Endothelial cell of umbilical vein (primary cell): ENCODE results near the gene SLC25A38. TPM values are rescaled to one million over a fixed set of nuclear protein-coding genes. Genes with fewer than 3 reads are reported as not detected.

ENCODE experiments used
- BruUV-seq: library from RNA; stranded (reverse); fragments of 400-500 nt; replicated peaks from 2 replicates; lab custom pipeline; 2021; lab: Mats Ljungman, UMichigan
- CTCF ChIA-PET: fragments of 300-600, 350-600 bp; sonication (Branson Sonifier 250); formaldehyde crosslinking; loops from one replicate; lab custom pipeline; 2021; ENCODE audit warnings: antibody characterized with exemption, inconsistent platforms; lab: Charles Lee
- POLR2A ChIA-PET: fragments of 300-600, 350-600 bp; sonication (Branson Sonifier 250); formaldehyde crosslinking; loops from one replicate; lab custom pipeline; 2021; ENCODE audit warnings: antibody characterized with exemption, inconsistent platforms; lab: Charles Lee
- DNase-seq: peaks from one replicate; pipeline ENCODE4 v3.0.0-alpha.2; 2011; ENCODE audit warnings: low read depth, low spot score
- FAIRE-seq: peaks from 2 replicates; lab custom pipeline; 2011; peaks lifted over from hg19 to GRCh38; lab: Jason Lieb, UNC
- H2AFZ ChIP-seq: 2 replicates; pipeline ENCODE4 v1.6.0; 2012; ENCODE audit warnings: low read depth, low read length, control low read depth, inconsistent platforms
- H3K27ac ChIP-seq: 2 replicates; pipeline ENCODE4 v1.5.1; 2011; ENCODE audit warnings: low read depth, mild to moderate bottlenecking, control low read depth, low read length, moderate library complexity; ENCODE audit not compliant: insufficient read depth
- H3K27me3 ChIP-seq, 2 experiments: 2 replicates each; pipeline versions ENCODE4 v1.6.0 to v1.6.1; 2011; ENCODE audit warnings: low read length in 2 of 2, mixed read lengths in 1 of 2; ENCODE audit not compliant: control insufficient read depth in 2 of 2, insufficient read depth in 2 of 2
- H3K36me3 ChIP-seq, 2 experiments: 2 replicates in 1 of 2; 3 replicates in 1 of 2; pipeline ENCODE4 v1.5.1; 2011; ENCODE audit warnings: low read length in 2 of 2, mild to moderate bottlenecking in 1 of 2, moderate library complexity in 1 of 2; ENCODE audit not compliant: control insufficient read depth in 2 of 2, insufficient read depth in 2 of 2; ENCODE audit errors: extremely low read depth in 1 of 2
- H3K4me1 ChIP-seq: 3 replicates; pipeline ENCODE4 v1.5.1; 2011; ENCODE audit warnings: mild to moderate bottlenecking, low read length; ENCODE audit not compliant: control insufficient read depth, insufficient read depth; ENCODE audit errors: extremely low read depth
- H3K4me2 ChIP-seq: 2 replicates; pipeline ENCODE4 v1.6.1; 2011; ENCODE audit warnings: low read length, control low read depth, mixed read lengths; ENCODE audit not compliant: insufficient read depth
- H3K4me3 ChIP-seq, 3 experiments: fragments of 200-600 bp in 1 of 3; sonication (generic), shearing (Covaris generic) in 1 of 3; replicated peaks in 1 of 3; 2 replicates each; pipeline ENCODE4 v1.5.1; 2011 to 2016; ENCODE audit warnings: control low read depth in 3 of 3, low read length in 3 of 3, mild to moderate bottlenecking in 2 of 3, inconsistent platforms in 1 of 3, low read depth in 1 of 3, moderate library complexity in 1 of 3; ENCODE audit not compliant: insufficient read depth in 1 of 3
- H3K79me2 ChIP-seq: 2 replicates; pipeline ENCODE4 v1.6.0; 2012; ENCODE audit warnings: low read length, inconsistent platforms; ENCODE audit not compliant: control insufficient read depth, insufficient read depth
- H3K9ac ChIP-seq: replicated peaks from 2 replicates; pipeline ENCODE3; 2011; ENCODE audit warnings: low read length, control low read depth; ENCODE audit not compliant: insufficient read depth; ENCODE audit errors: extremely low read depth
- H3K9me1 ChIP-seq: replicated peaks from 3 replicates; pipeline ENCODE4 v1.6.0; 2011; ENCODE audit warnings: mild to moderate bottlenecking, low read length; ENCODE audit not compliant: control insufficient read depth, insufficient read depth; ENCODE audit errors: extremely low read depth
- H3K9me3 ChIP-seq: replicated peaks from 2 replicates; pipeline ENCODE4 v1.5.1; 2012; ENCODE audit warnings: low read length, inconsistent platforms; ENCODE audit not compliant: control insufficient read depth, insufficient read depth
- H4K20me1 ChIP-seq: replicated peaks from 2 replicates; pipeline ENCODE3; 2011; ENCODE audit warnings: mild to moderate bottlenecking, low read length; ENCODE audit not compliant: control insufficient read depth, insufficient read depth; ENCODE audit errors: extremely low read depth
- CTCF ChIP-seq, 2 donors: IDR thresholded peaks; 1 replicate in 1 of 2; 2 replicates in 1 of 2; pipeline ENCODE4 v1.5.1; 2011; ENCODE audit warnings: low read length in 2 of 2, mild to moderate bottlenecking in 2 of 2, moderate library complexity in 2 of 2, control low read depth in 1 of 2, inconsistent platforms in 1 of 2, low read depth in 1 of 2; ENCODE audit not compliant: insufficient read depth in 1 of 2; ENCODE audit errors: extremely low read depth in 1 of 2
- EZH2 ChIP-seq: IDR thresholded peaks from 2 replicates; pipeline ENCODE4 v1.6.1; 2012; ENCODE audit warnings: borderline replicate concordance, low read depth, mild to moderate bottlenecking, moderate library complexity, low read length, inconsistent platforms; ENCODE audit not compliant: severe bottlenecking
- FOS ChIP-seq: IDR thresholded peaks from 2 replicates; pipeline ENCODE4 v1.6.1; 2011; ENCODE audit warnings: mild to moderate bottlenecking, low read length, moderate library complexity, borderline replicate concordance; ENCODE audit not compliant: insufficient read depth
- GATA2 ChIP-seq: IDR thresholded peaks from 2 replicates; pipeline ENCODE4 v1.7.0; 2011; ENCODE audit warnings: low read depth, mild to moderate bottlenecking, moderate library complexity, mixed read lengths, low read length; ENCODE audit not compliant: insufficient read length, insufficient read depth
- JUN ChIP-seq: IDR thresholded peaks from 2 replicates; pipeline ENCODE4 v1.6.1; 2011; ENCODE audit warnings: borderline replicate concordance, low read depth; ENCODE audit not compliant: insufficient read length, insufficient read depth
- MYC ChIP-seq: IDR thresholded peaks from one replicate; pipeline ENCODE4 v1.6.1; 2011; ENCODE audit warnings: mild to moderate bottlenecking, low read depth, low read length
- POLR2A ChIP-seq: IDR thresholded peaks from 2 replicates; pipeline ENCODE4 v1.6.1; 2012; ENCODE audit warnings: low read depth, mild to moderate bottlenecking, control low read depth, low read length
- POLR2AphosphoS5 ChIP-seq: IDR thresholded peaks from 2 replicates; pipeline ENCODE4 v1.6.1; 2012; ENCODE audit warnings: low read depth, mild to moderate bottlenecking, control low read depth, low read length, moderate library complexity; ENCODE audit not compliant: insufficient read depth
- dilution Hi-C: fragments of 300-500 bp; cut with MboI; formaldehyde crosslinking; loops from one replicate; pipeline ENCODE4 v1.15.0; 2019; ENCODE audit warnings: low sequenced_read_pairs; ENCODE audit not compliant: extremely low pct_ligation_motif_present
- intact Hi-C: fragments of 100-400 bp; cut with micrococcal nuclease; formaldehyde crosslinking; loops from one replicate; pipeline ENCODE4 v1.10.0; 2022
- polyA plus RNA-seq, 4 experiments: library from polyadenylated mRNA; depleted of rRNA in 3 of 4; stranded (reverse) in 3 of 4; unstranded in 1 of 4; fragments of >200 nt; gene quantifications; 2 replicates each; pipeline versions ENCODE4 v1.2.1 to v1.2.3, GENCODE V29; 2011 to 2012; ENCODE audit warnings: missing spikeins in 1 of 4
- total RNA-seq: library from RNA; stranded (reverse); gene quantifications from 2 replicates; pipeline ENCODE4 v1.2.3, GENCODE V29; 2021
- TF ChIP-seq, protein P1 (sequence below): IDR thresholded peaks from 2 replicates; pipeline ENCODE4 v1.6.1; 2011; ENCODE audit not compliant: insufficient read depth, insufficient read length

The SLC25A38 gene
- total and polyA plus RNA-seq, 2 donors (not counting 3 experiments of a cell fraction or from before 2014, with no cell fraction given), result 20.0 to 31.1 TPM

GRCh38 chr3:39438880-39439279 lies 55.7 kb downstream of the SLC25A38 start:
- DNase-seq (no peak), FAIRE-seq (no peak)
- no peaks in the 10 kb centered on the region for H3K36me3 ChIP-seq
- H3K4me1 ChIP-seq, result peaks cover 1% of the 10 kb centered on the region
- no peaks in the 10 kb centered on the region for H4K20me1 ChIP-seq
- H3K9me1 ChIP-seq, result no peaks in the 10 kb centered on the region
- no peak overlapping the region for H3K9ac ChIP-seq
- no peaks in the 10 kb centered on the region for H3K27me3 ChIP-seq
- no peak overlapping the region for H3K4me3 ChIP-seq
- no TSS peak for BruUV-seq
- no peak for TF ChIP-seq POLR2A
- TF ChIP-seq, protein P1, sequence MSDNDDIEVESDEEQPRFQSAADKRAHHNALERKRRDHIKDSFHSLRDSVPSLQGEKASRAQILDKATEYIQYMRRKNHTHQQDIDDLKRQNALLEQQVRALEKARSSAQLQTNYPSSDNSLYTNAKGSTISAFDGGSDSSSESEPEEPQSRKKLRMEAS, result no peak
- no peak for TF ChIP-seq POLR2AphosphoS5
- no peaks in the 10 kb centered on the region for H3K9me3 ChIP-seq
- ChIA-PET CTCF (interaction anchor here (1.0 kb wide), 1 partner anchor 9 kb away, joined by 7 read pairs; no protein-coding TSS in a partner anchor), POLR2A (no interaction called here)
- H3K27ac ChIP-seq, result no peak overlapping the region
- intact Hi-C loops (no loop called here), dilution Hi-C loops (no loop called here)
- H3K4me2 ChIP-seq, result no peak overlapping the region
- no peaks in the 10 kb centered on the region for H3K79me2 ChIP-seq
- H2AFZ ChIP-seq, result no peak overlapping the region

DNA sequence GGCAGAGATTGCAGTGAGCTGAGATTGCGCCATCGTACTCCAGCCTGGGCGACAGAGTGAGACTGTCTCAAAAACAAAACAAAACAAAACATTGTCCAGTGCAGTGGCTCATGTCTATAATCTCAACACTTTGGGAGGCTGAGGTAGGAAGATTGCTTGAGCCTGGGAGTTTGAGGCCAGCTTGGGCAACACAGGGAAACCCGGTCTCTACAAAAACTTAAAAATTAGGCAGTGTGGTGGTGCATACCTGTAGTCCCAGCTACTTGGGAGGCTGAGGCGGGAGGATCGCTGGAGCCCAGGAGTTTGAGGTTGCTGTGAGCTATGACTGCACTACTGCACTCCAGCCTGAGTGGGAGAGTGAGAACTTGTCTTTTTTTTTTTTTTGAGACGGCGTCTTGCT lies 57.1 kb downstream of the SLC25A38 start:
- H3K9me1 ChIP-seq, result no peaks in the 10 kb centered on the region
- ChIA-PET POLR2A (no interaction called here), CTCF (interaction anchor here (1.1 to 2.3 kb wide), 4 partner anchors 18 to 59 kb away, joined by 3 to 10 read pairs (median 4); no protein-coding TSS in a partner anchor)
- no peak overlapping the region for H2AFZ ChIP-seq
- no peak overlapping the region for H3K4me3 ChIP-seq
- no peak overlapping the region for H3K27ac ChIP-seq
- no peaks in the 10 kb centered on the region for H3K9me3 ChIP-seq
- peaks cover 0 to 2% of the 10 kb centered on the region in 2 experiments for H3K27me3 ChIP-seq
- dilution Hi-C loops, result no loop called here
- no peaks in the 10 kb centered on the region for H4K20me1 ChIP-seq
- FAIRE-seq (no peak), DNase-seq (no peak)
- H3K9ac ChIP-seq, result no peak overlapping the region
- no TSS peak for BruUV-seq
- H3K79me2 ChIP-seq, result no peaks in the 10 kb centered on the region
- intact Hi-C loops, result no loop called here
- H3K4me2 ChIP-seq, result no peak overlapping the region
- TF ChIP-seq GATA2 (no peak), CTCF (IDR thresholded peaks at IDR 0.05; ENCODE audit: extremely low read depth in 1 of 2, insufficient read depth in 1 of 2, low read depth in 1 of 2, low read length in 2 of 2) (no peak), FOS (no peak), EZH2 (no peak), POLR2AphosphoS5 (no peak), MYC (no peak), JUN (no peak), POLR2A (no peak)
- TF ChIP-seq, protein P1, result no peak
- no peaks in the 10 kb centered on the region for H3K4me1 ChIP-seq
- no peaks in the 10 kb centered on the region for H3K36me3 ChIP-seq
